Measurements from ENCODE around the gene TP53INP2. TPM values are rescaled to one million over a fixed set of nuclear protein-coding genes. Genes with fewer than 3 reads are reported as not detected.

The TP53INP2 gene
- total RNA-seq, 1 donor from 2014 or later = 1.0 TPM

GRCh38 chr20:34746674-34747073, 42.5 kb downstream of the TP53INP2 start:
- Histone ChIP-seq H3K4me1 (ENCODE audit: control insufficient read depth in 3 of 3, insufficient read depth in 3 of 3, low read length in 3 of 3) (no peaks in the 10 kb centered on the region), H3K4me3 (ENCODE audit: low read length in 3 of 3) (no peak overlapping the region), H3K9me3 (ENCODE audit: control insufficient read depth in 3 of 3, low read length in 3 of 3) (no peaks in the 10 kb centered on the region), H3K27me3 (ENCODE audit: control insufficient read depth in 3 of 3, insufficient read depth in 3 of 3, low read length in 3 of 3) (no peaks in the 10 kb centered on the region), H3K27ac (ENCODE audit: low read depth, low read length) (no peak overlapping the region), H3K36me3 (ENCODE audit: control insufficient read depth in 3 of 3, insufficient read depth in 3 of 3, low read length in 3 of 3) (peaks cover 32 to 63% (median 52%) of the 10 kb centered on the region in 3 donors), H3K9ac (ENCODE audit: low read depth in 1 of 3, low read length in 3 of 3) (no peak overlapping the region)

DNA sequence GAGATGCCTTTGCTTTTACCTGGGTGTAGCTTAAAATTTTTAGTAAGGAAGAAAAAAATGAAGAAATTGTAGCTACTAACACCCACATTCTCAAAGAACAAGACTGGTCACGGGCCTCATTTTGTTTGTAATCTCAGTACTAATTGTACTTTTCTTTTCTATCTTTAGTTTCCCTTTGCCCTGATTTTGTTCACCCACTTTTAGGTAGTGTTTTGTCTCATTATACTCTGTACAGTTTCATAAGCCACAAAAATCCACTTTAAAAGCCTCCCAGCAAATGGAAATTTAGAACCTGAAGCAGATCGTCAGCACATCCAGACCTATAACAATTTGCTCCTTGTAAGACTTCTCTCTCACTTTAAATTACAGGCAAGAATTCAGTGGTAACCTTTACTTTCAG, 43.3 kb downstream of the TP53INP2 start:
- Histone ChIP-seq H3K4me3 (ENCODE audit: low read length in 3 of 3) (no peak overlapping the region), H3K27ac (ENCODE audit: low read depth, low read length) (no peak overlapping the region), H3K36me3 (ENCODE audit: control insufficient read depth in 3 of 3, insufficient read depth in 3 of 3, low read length in 3 of 3) (peaks cover 26 to 61% (median 50%) of the 10 kb centered on the region in 3 donors), H3K4me1 (ENCODE audit: control insufficient read depth in 3 of 3, insufficient read depth in 3 of 3, low read length in 3 of 3) (no peaks in the 10 kb centered on the region), H3K9me3 (ENCODE audit: control insufficient read depth in 3 of 3, low read length in 3 of 3) (no peaks in the 10 kb centered on the region), H3K27me3 (ENCODE audit: control insufficient read depth in 3 of 3, insufficient read depth in 3 of 3, low read length in 3 of 3) (no peaks in the 10 kb centered on the region), H3K9ac (ENCODE audit: low read depth in 1 of 3, low read length in 3 of 3) (no peak overlapping the region)

DNA sequence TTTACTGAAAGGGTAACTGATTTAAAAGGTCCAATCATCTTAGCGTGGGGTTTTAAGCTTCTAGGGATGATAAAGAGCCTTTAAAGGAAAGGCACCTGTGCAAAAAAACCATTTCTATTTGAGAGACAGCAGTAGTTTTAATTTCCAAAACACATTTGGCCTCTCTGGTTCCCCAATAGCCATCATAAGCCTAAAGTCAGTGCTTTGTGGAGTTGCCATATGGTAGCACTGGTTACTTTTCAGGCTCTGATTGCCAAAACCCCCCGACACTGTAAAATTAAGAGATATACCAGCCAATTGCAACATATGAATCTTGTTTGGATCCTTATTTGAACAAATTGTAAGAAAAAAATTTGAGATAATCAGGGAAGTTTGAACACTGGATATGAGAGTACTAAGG, 44.6 kb downstream of the TP53INP2 start:
- H3K4me1 ChIP-seq (ENCODE audit: control insufficient read depth in 3 of 3, insufficient read depth in 3 of 3, low read length in 3 of 3) = no peaks in the 10 kb centered on the region
- no peak overlapping the region for H3K9ac ChIP-seq (ENCODE audit: low read depth in 1 of 3, low read length in 3 of 3)
- no peaks in the 10 kb centered on the region for H3K27me3 ChIP-seq (ENCODE audit: control insufficient read depth in 3 of 3, insufficient read depth in 3 of 3, low read length in 3 of 3)
- no peak overlapping the region for H3K27ac ChIP-seq (ENCODE audit: low read depth, low read length)
- H3K4me3 ChIP-seq (ENCODE audit: low read length in 3 of 3) = no peak overlapping the region
- peaks cover 18 to 50% (median 39%) of the 10 kb centered on the region in 3 donors for H3K36me3 ChIP-seq (ENCODE audit: control insufficient read depth in 3 of 3, insufficient read depth in 3 of 3, low read length in 3 of 3)
- H3K9me3 ChIP-seq (ENCODE audit: control insufficient read depth in 3 of 3, low read length in 3 of 3) = no peaks in the 10 kb centered on the region

- Histone ChIP-seq H3K27ac (ENCODE audit: low read depth, low read length) (no peak overlapping the region), H3K4me3 (ENCODE audit: low read length in 3 of 3) (no peak overlapping the region), H3K9ac (ENCODE audit: low read depth in 1 of 3, low read length in 3 of 3) (no peak overlapping the region), H3K27me3 (ENCODE audit: control insufficient read depth in 3 of 3, insufficient read depth in 3 of 3, low read length in 3 of 3) (no peaks in the 10 kb centered on the region), H3K9me3 (ENCODE audit: control insufficient read depth in 3 of 3, low read length in 3 of 3) (no peaks in the 10 kb centered on the region), H3K36me3 (ENCODE audit: control insufficient read depth in 3 of 3, insufficient read depth in 3 of 3, low read length in 3 of 3) (peaks cover 26 to 53% (median 30%) of the 10 kb centered on the region in 3 donors), H3K4me1 (ENCODE audit: control insufficient read depth in 3 of 3, insufficient read depth in 3 of 3, low read length in 3 of 3) (no peaks in the 10 kb centered on the region)
Measured at GRCh38 chr20:34750484-34750883, 46.3 kb downstream of the TP53INP2 start.

DNA sequence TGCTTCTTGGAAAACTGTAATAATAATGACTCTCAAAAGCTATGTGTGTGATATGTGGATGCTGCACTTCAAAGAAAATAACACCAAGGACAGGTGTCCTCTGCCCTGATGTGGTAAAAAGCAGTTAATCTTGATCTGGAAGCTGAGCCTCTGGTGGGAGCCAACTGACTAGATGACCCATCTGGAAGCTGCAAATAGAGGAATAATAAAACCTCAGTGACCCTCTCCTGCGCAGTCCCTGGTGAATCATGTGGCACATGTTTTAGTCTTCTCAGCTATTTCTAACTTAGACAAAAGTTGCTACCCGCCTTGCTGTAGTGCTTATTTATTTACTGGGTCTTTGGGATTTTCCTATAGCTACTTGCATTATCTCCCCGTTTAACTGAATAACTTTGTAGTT, 47.3 kb downstream of the TP53INP2 start:
- Histone ChIP-seq H3K9me3 (ENCODE audit: control insufficient read depth in 3 of 3, low read length in 3 of 3) (no peaks in the 10 kb centered on the region), H3K36me3 (ENCODE audit: control insufficient read depth in 3 of 3, insufficient read depth in 3 of 3, low read length in 3 of 3) (peaks cover 23 to 51% (median 27%) of the 10 kb centered on the region in 3 donors), H3K4me1 (ENCODE audit: control insufficient read depth in 3 of 3, insufficient read depth in 3 of 3, low read length in 3 of 3) (no peaks in the 10 kb centered on the region)

GRCh38 chr20:34753706-34754461, 49.7 kb downstream of the TP53INP2 start:
- H3K9ac ChIP-seq (ENCODE audit: low read depth in 1 of 3, low read length in 3 of 3) = no peak overlapping the region

More for the DNA sequence above, 47.3 kb downstream of the TP53INP2 start:
- Histone ChIP-seq H3K27ac (ENCODE audit: low read depth, low read length) (no peak overlapping the region), H3K9ac (ENCODE audit: low read depth in 1 of 3, low read length in 3 of 3) (no peak overlapping the region), H3K4me3 (ENCODE audit: low read length in 3 of 3) (no peak overlapping the region), H3K27me3 (ENCODE audit: control insufficient read depth in 3 of 3, insufficient read depth in 3 of 3, low read length in 3 of 3) (no peaks in the 10 kb centered on the region)

GRCh38 chr20:34754611-34755010, 50.5 kb downstream of the TP53INP2 start:
- Histone ChIP-seq H3K4me3 (ENCODE audit: low read length in 3 of 3) (no peak overlapping the region), H3K27ac (ENCODE audit: low read depth, low read length) (no peak overlapping the region), H3K9ac (ENCODE audit: low read depth in 1 of 3, low read length in 3 of 3) (no peak overlapping the region), H3K27me3 (ENCODE audit: control insufficient read depth in 3 of 3, insufficient read depth in 3 of 3, low read length in 3 of 3) (no peaks in the 10 kb centered on the region), H3K36me3 (ENCODE audit: control insufficient read depth in 3 of 3, insufficient read depth in 3 of 3, low read length in 3 of 3) (peaks cover 28 to 44% (median 40%) of the 10 kb centered on the region in 3 donors), H3K4me1 (ENCODE audit: control insufficient read depth in 3 of 3, insufficient read depth in 3 of 3, low read length in 3 of 3) (no peaks in the 10 kb centered on the region), H3K9me3 (ENCODE audit: control insufficient read depth in 3 of 3, low read length in 3 of 3) (no peaks in the 10 kb centered on the region)

More at GRCh38 chr20:34753706-34754461, 49.7 kb downstream of the TP53INP2 start:
- no peak overlapping the region for H3K4me3 ChIP-seq (ENCODE audit: low read length in 3 of 3)
- no peaks in the 10 kb centered on the region for H3K27me3 ChIP-seq (ENCODE audit: control insufficient read depth in 3 of 3, insufficient read depth in 3 of 3, low read length in 3 of 3)
- H3K4me1 ChIP-seq (ENCODE audit: control insufficient read depth in 3 of 3, insufficient read depth in 3 of 3, low read length in 3 of 3) = no peaks in the 10 kb centered on the region
- H3K36me3 ChIP-seq (ENCODE audit: control insufficient read depth in 3 of 3, insufficient read depth in 3 of 3, low read length in 3 of 3) = peaks cover 33 to 49% (median 42%) of the 10 kb centered on the region in 3 donors
- no peaks in the 10 kb centered on the region for H3K9me3 ChIP-seq (ENCODE audit: control insufficient read depth in 3 of 3, low read length in 3 of 3)
- H3K27ac ChIP-seq (ENCODE audit: low read depth, low read length) = no peak overlapping the region

DNA sequence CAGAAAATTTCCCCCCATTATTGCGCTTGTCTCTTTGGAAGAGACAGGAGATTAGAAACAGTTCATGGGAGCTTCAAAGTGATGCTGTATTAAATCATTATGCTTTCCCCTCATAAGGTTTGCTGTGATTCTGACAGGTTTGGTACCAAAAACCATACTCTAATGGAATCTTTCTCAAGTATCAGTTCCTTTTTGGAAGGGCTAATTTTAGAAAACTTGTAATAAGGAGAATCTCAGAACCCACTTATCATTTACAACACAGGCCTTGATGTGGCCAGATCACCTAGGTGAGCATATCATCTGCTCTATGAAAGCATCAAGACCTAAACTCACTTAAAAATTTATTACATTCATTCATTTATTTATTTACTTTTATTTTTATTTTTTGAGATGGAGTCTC, 51.2 kb downstream of the TP53INP2 start:
- Histone ChIP-seq H3K4me3 (ENCODE audit: low read length in 3 of 3) (no peak overlapping the region), H3K4me1 (ENCODE audit: control insufficient read depth in 3 of 3, insufficient read depth in 3 of 3, low read length in 3 of 3) (no peaks in the 10 kb centered on the region), H3K27me3 (ENCODE audit: control insufficient read depth in 3 of 3, insufficient read depth in 3 of 3, low read length in 3 of 3) (no peaks in the 10 kb centered on the region), H3K27ac (ENCODE audit: low read depth, low read length) (no peak overlapping the region), H3K36me3 (ENCODE audit: control insufficient read depth in 3 of 3, insufficient read depth in 3 of 3, low read length in 3 of 3) (peaks cover 21 to 38% (median 37%) of the 10 kb centered on the region in 3 donors), H3K9ac (ENCODE audit: low read depth in 1 of 3, low read length in 3 of 3) (no peak overlapping the region), H3K9me3 (ENCODE audit: control insufficient read depth in 3 of 3, low read length in 3 of 3) (no peaks in the 10 kb centered on the region)

DNA sequence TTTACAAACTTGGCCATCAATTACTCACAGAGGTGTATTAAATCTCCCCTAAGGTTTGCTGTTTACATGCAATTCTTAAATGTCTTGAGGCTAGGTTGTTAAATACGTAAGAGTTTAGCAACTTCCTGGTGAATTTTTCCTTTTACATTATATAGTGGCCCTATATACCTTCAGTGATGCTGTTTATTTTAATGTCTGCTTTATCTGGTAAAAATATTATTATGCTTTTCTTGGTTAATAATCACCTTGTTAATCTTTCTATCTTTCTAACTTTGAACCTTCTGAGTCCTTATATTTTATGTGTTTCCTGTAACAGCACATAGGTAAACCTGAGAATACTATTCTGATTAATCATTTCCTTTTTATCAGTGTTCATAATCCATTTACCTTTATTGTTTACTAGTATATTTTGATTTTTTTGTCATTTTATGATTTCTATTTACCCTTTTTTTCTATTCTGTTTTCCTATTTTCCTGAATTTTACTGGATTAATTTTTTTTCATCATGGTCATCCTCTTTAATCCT, 57.9 kb downstream of the TP53INP2 start:
- no peak overlapping the region for H3K27ac ChIP-seq (ENCODE audit: low read depth, low read length)
- peaks cover 21 to 45% (median 40%) of the 10 kb centered on the region in 3 donors for H3K36me3 ChIP-seq (ENCODE audit: control insufficient read depth in 3 of 3, insufficient read depth in 3 of 3, low read length in 3 of 3)
- no peak overlapping the region for H3K4me3 ChIP-seq (ENCODE audit: low read length in 3 of 3)
- no peak overlapping the region for H3K9ac ChIP-seq (ENCODE audit: low read depth in 1 of 3, low read length in 3 of 3)
- no peaks in the 10 kb centered on the region for H3K4me1 ChIP-seq (ENCODE audit: control insufficient read depth in 3 of 3, insufficient read depth in 3 of 3, low read length in 3 of 3)
- H3K27me3 ChIP-seq (ENCODE audit: control insufficient read depth in 3 of 3, insufficient read depth in 3 of 3, low read length in 3 of 3) = no peaks in the 10 kb centered on the region
- H3K9me3 ChIP-seq (ENCODE audit: control insufficient read depth in 3 of 3, low read length in 3 of 3) = no peaks in the 10 kb centered on the region
